NCI-H1694 treated with DMSO at 0.1 percent for 48 hours (cell line): ENCODE results near the gene TOM1L2.
"Not testable (repeated sequence)": the region's sequence is repeated elsewhere in the genome, so short reads cannot be mapped to it uniquely, and the experiment has no call there.

Experiments used
- DNase-seq: peaks from one replicate; lab custom pipeline; 2025; lab: John Stamatoyannopoulos, UW

TOM1L2 gene

GRCh38 chr17:17972126-17972951, at the start of gene TOM1L2, which contains the start of gene DRC3:
TOM1L2 (minus strand) TSS chr17:17972400; CDS start chr17:17972313, 87 bp downstream.
DRC3 (plus strand) TSS chr17:17972862; CDS start chr17:17977599, 4,737 bp downstream.
- DNase-seq = peak; percentile 100

GRCh38 chr17:18021372-18021771, 49.2 kb upstream of the TOM1L2 start:
- DNase-seq = no peak

GRCh38 chr17:18020971-18021370, 48.8 kb upstream of the TOM1L2 start:
- no peak for DNase-seq

- DNase-seq = no peak
Measured at GRCh38 chr17:18019838-18020154, 47.6 kb upstream of the TOM1L2 start.

GRCh38 chr17:18018411-18018921, 46.3 kb upstream of the TOM1L2 start:
- DNase-seq = no peak

- DNase-seq = no peak
Measured at GRCh38 chr17:18017958-18018357, 45.8 kb upstream of the TOM1L2 start.

GRCh38 chr17:18016426-18016825, 44.2 kb upstream of the TOM1L2 start:
- no peak for DNase-seq

- DNase-seq = peak; percentile 99
Measured at GRCh38 chr17:18015593-18015992, 43.4 kb upstream of the TOM1L2 start.

GRCh38 chr17:18014006-18014405, 41.8 kb upstream of the TOM1L2 start:
- DNase-seq = no peak

GRCh38 chr17:18011286-18011685, 39.1 kb upstream of the TOM1L2 start:
- no peak for DNase-seq

- DNase-seq = no peak
Measured at GRCh38 chr17:18009609-18010420, 37.6 kb upstream of the TOM1L2 start.

- DNase-seq = no peak
Measured at GRCh38 chr17:18008496-18009268, 36.5 kb upstream of the TOM1L2 start.

GRCh38 chr17:18006495-18007239, 34.5 kb upstream of the TOM1L2 start:
- DNase-seq = no peak

- no peak for DNase-seq
Measured at GRCh38 chr17:18005496-18005895, 33.3 kb upstream of the TOM1L2 start.

- peak; percentile 49 for DNase-seq
Measured at GRCh38 chr17:18004884-18005305, 32.7 kb upstream of the TOM1L2 start.

- DNase-seq = peak; percentile 68
Measured at GRCh38 chr17:18004345-18004744, 32.1 kb upstream of the TOM1L2 start.

- DNase-seq = peak; percentile 56
Measured at GRCh38 chr17:18002171-18002570, 30.0 kb upstream of the TOM1L2 start.

GRCh38 chr17:18000030-18000408, 27.8 kb upstream of the TOM1L2 start:
- no peak for DNase-seq

GRCh38 chr17:17999364-18000029, 27.3 kb upstream of the TOM1L2 start:
- peak; percentile 46 for DNase-seq

- no peak for DNase-seq
Measured at GRCh38 chr17:17998934-17999333, 26.7 kb upstream of the TOM1L2 start.

GRCh38 chr17:17995887-17996286, 23.7 kb upstream of the TOM1L2 start:
- not testable (repeated sequence) for DNase-seq
